HepG2 (cell line): ENCODE data around the gene HBM. TPM values are rescaled to one million over a fixed set of nuclear protein-coding genes. Genes with fewer than 3 reads are reported as not detected.

Source experiments
- ATAC-seq: fragments of 200-7000 bp; cut with Tn5 transposase; 3 replicates; pipeline ENCODE4 v1.9.1; 2020; ENCODE audit warnings: mild to moderate bottlenecking, moderate library complexity
- BruUV-seq: library from RNA; stranded (reverse); fragments of 400-500 nt; replicated peaks from 2 replicates; lab custom pipeline; 2021; lab: Mats Ljungman, UMichigan
- CTCF ChIA-PET: fragments of 300-600 bp; formaldehyde crosslinking; extraction: SDS; loops from one replicate; lab custom pipeline; 2021; ENCODE audit warnings: low total read pairs, inconsistent platforms, low intra/inter-chr PET ratio; lab: Yijun Ruan, JAX
- POLR2A ChIA-PET: fragments of 350-600 bp; sonication (Branson Sonifier 250); formaldehyde crosslinking; loops from one replicate; lab custom pipeline; 2020; ENCODE audit warnings: antibody characterized with exemption, inconsistent platforms; lab: Yijun Ruan, JAX
- DNase-seq: peaks from one replicate; pipeline ENCODE4 v3.0.0-alpha.2; 2015; ENCODE audit warnings: low spot score
- FAIRE-seq: peaks from 3 replicates; lab custom pipeline; 2011; peaks lifted over from hg19 to GRCh38; lab: Jason Lieb, UNC
- H2AFZ ChIP-seq: one replicate; pipeline ENCODE4 v1.6.1; 2011; ENCODE audit warnings: low read length, inconsistent platforms
- H3K27ac ChIP-seq: fragments of 300-600 bp; 3 replicates; pipeline ENCODE4 v1.8.0; 2011; ENCODE audit warnings: mixed run types, mild to moderate bottlenecking, mixed read lengths, low read length, inconsistent platforms; ENCODE audit not compliant: insufficient read depth; ENCODE audit errors: extremely low read length
- H3K27me3 ChIP-seq, 2 experiments: fragments of 200-600 bp in 1 of 2; 2 replicates in 1 of 2; 3 replicates in 1 of 2; pipeline versions ENCODE4 v1.6.0 to v1.8.0; 2011; ENCODE audit warnings: low read length in 2 of 2, mild to moderate bottlenecking in 2 of 2, moderate library complexity in 2 of 2, inconsistent platforms in 1 of 2; ENCODE audit not compliant: insufficient read depth in 2 of 2, control insufficient read depth in 1 of 2
- H3K36me3 ChIP-seq, 2 experiments: fragments of 200-600 bp in 1 of 2; replicated peaks in 1 of 2; 2 replicates in 1 of 2; 3 replicates in 1 of 2; pipeline versions ENCODE4 v1.5.1 to v1.8.0; 2011; ENCODE audit warnings: low read length in 2 of 2, inconsistent platforms in 1 of 2; ENCODE audit not compliant: insufficient read depth in 2 of 2, control insufficient read depth in 1 of 2
- H3K4me1 ChIP-seq: 2 replicates; pipeline ENCODE4 v1.5.1; 2012; ENCODE audit warnings: low read length, inconsistent platforms; ENCODE audit not compliant: insufficient read depth
- H3K4me2 ChIP-seq: 2 replicates; pipeline ENCODE4 v1.6.0; 2011; ENCODE audit warnings: low read depth, low read length, inconsistent platforms
- H3K4me3 ChIP-seq, 3 experiments: fragments of 200-600 bp in 1 of 3; sonication (generic), shearing (Covaris generic) in 1 of 3; replicated peaks in 1 of 3; 2 replicates each; pipeline ENCODE4 v1.5.1; 2011 to 2016; ENCODE audit warnings: low read length in 3 of 3, inconsistent platforms in 2 of 3, low read depth in 2 of 3, mild to moderate bottlenecking in 2 of 3, control low read depth in 1 of 3, mixed read lengths in 1 of 3; ENCODE audit not compliant: insufficient read depth in 1 of 3
- H3K79me2 ChIP-seq: one replicate; pipeline ENCODE4 v1.6.1; 2011; ENCODE audit warnings: low read length, inconsistent platforms; ENCODE audit not compliant: insufficient read depth
- H3K9ac ChIP-seq: 2 replicates; pipeline ENCODE4 v1.6.0; 2011; ENCODE audit warnings: mild to moderate bottlenecking, low read depth, low read length, inconsistent platforms; ENCODE audit not compliant: insufficient read depth
- H3K9me3 ChIP-seq: 2 replicates; pipeline ENCODE4 v1.5.1; 2012; ENCODE audit warnings: mild to moderate bottlenecking, low read length
- H4K20me1 ChIP-seq: 2 replicates; pipeline ENCODE4 v1.6.0; 2011; ENCODE audit warnings: inconsistent platforms, mild to moderate bottlenecking, low read length, moderate library complexity; ENCODE audit not compliant: insufficient read depth
- FLYWCH1 ChIP-seq: sonication (generic); formaldehyde crosslinking; IDR thresholded peaks from 2 replicates; pipeline ENCODE4 v1.8.1; 2023; ENCODE audit warnings: mild to moderate bottlenecking, missing genetic modification reagents
- FOXC1 ChIP-seq: sonication (generic); formaldehyde crosslinking; IDR thresholded peaks from 2 replicates; pipeline ENCODE4 v1.8.0; 2022; ENCODE audit warnings: mild to moderate bottlenecking, missing genetic modification reagents, borderline replicate concordance
- NR0B2 ChIP-seq: sonication (generic); formaldehyde crosslinking; IDR thresholded peaks from 2 replicates; pipeline ENCODE4 v1.4.0; 2020; ENCODE audit warnings: mild to moderate bottlenecking, missing genetic modification reagents
- PAF1 ChIP-seq: IDR thresholded peaks from 2 replicates; pipeline ENCODE4 v1.6.1; 2016; ENCODE audit warnings: missing genetic modification reagents, missing compliant biosample characterization
- SNAPC4 ChIP-seq: sonication (generic); formaldehyde crosslinking; IDR thresholded peaks from 2 replicates; pipeline ENCODE4 v1.4.0; 2020; ENCODE audit warnings: mild to moderate bottlenecking, missing genetic modification reagents
- SP5 ChIP-seq: IDR thresholded peaks from 2 replicates; pipeline ENCODE4 v1.6.1; 2016; ENCODE audit warnings: low read depth, borderline replicate concordance
- ZKSCAN8 ChIP-seq: IDR thresholded peaks from 2 replicates; pipeline ENCODE4 v1.6.1; 2016; ENCODE audit warnings: borderline replicate concordance, missing genetic modification reagents, missing compliant biosample characterization
- ZMYM3 ChIP-seq: sonication (generic); formaldehyde crosslinking; IDR thresholded peaks from 2 replicates; pipeline ENCODE4 v1.5.1; 2020; ENCODE audit warnings: mild to moderate bottlenecking, missing genetic modification reagents
- ZNF317 ChIP-seq: sonication (generic); formaldehyde crosslinking; IDR thresholded peaks from 2 replicates; pipeline ENCODE4 v1.5.0; 2020; ENCODE audit warnings: mild to moderate bottlenecking, missing genetic modification reagents
- ZNF574 ChIP-seq: sonication (generic); formaldehyde crosslinking; IDR thresholded peaks from 2 replicates; pipeline ENCODE4 v1.4.0; 2020; ENCODE audit warnings: missing genetic modification reagents
- WGBS: methylation state at CpG from one replicate; pipeline ENCODE4 v1.1.6; 2017; ENCODE audit warnings: low lambda C conversion rate; 5-methylcytosine and 5-hydroxymethylcytosine counted together
- in situ Hi-C: cut with HindIII; loops from 2 replicates; pipeline ENCODE4 v1.10.0; 2017; ENCODE audit warnings: low pct_unique_long_range_greater_than_20kb; ENCODE audit not compliant: extremely low pct_ligation_motif_present
- intact Hi-C: fragments of 100-400 bp; cut with micrococcal nuclease; formaldehyde crosslinking; loops from one replicate; pipeline ENCODE4 v1.10.0; 2022; ENCODE audit not compliant: unreplicated experiment
- polyA plus RNA-seq, 8 experiments: library from polyadenylated mRNA; depleted of rRNA in 3 of 8; stranded (reverse) in 7 of 8; unstranded in 1 of 8; fragments of >200 nt; fragmentation: Illumina TruSeq in 4 of 8; extraction: Trizol in 4 of 8; gene quantifications; 2 replicates each; pipeline versions ENCODE4 v1.2.1 to v1.2.3, GENCODE V29; 2011 to 2016; ENCODE audit warnings: low read depth in 4 of 8, missing spikeins in 1 of 8, mixed read lengths in 1 of 8; ENCODE audit not compliant: insufficient read depth in 1 of 8
- total RNA-seq, 5 experiments: library from RNA; depleted of rRNA; stranded (reverse); fragments of >200 nt; fragmentation: Illumina TruSeq; extraction: Trizol; gene quantifications; 2 replicates each; pipeline ENCODE4 v1.2.3, GENCODE V29; 2016; ENCODE audit warnings: low read depth in 1 of 5
- TF ChIP-seq, protein P1 (sequence below): sonication (generic); formaldehyde crosslinking; IDR thresholded peaks from 2 replicates; pipeline ENCODE4 v1.5.1; 2020; ENCODE audit warnings: missing genetic modification reagents, mild to moderate bottlenecking, borderline replicate concordance
- TF ChIP-seq, protein P2 (sequence below): sonication (generic); formaldehyde crosslinking; IDR thresholded peaks from 2 replicates; pipeline ENCODE4 v1.9.0; 2022; ENCODE audit warnings: missing genetic modification reagents, mild to moderate bottlenecking, borderline replicate concordance
- TF ChIP-seq, protein P3 (sequence below): sonication (generic); formaldehyde crosslinking; IDR thresholded peaks from 2 replicates; pipeline ENCODE4 v1.5.1; 2020; ENCODE audit warnings: missing genetic modification reagents, mild to moderate bottlenecking, borderline replicate concordance

Gene HBM
- total and polyA plus RNA-seq, 2 of the 13 experiments (the other 11 are each of a cell fraction or from before 2014, with no cell fraction given): not detected

GRCh38 chr16:185691-186090 lies 19.9 kb downstream of the HBM start:
- in situ Hi-C loops: no loop called here
- BruUV-seq: no TSS peak
- Histone ChIP-seq H3K27me3 (no peaks in the 10 kb centered on the region), H2AFZ (no peak overlapping the region), H3K9me3 (no peaks in the 10 kb centered on the region), H3K36me3 (peaks cover 15 to 27% of the 10 kb centered on the region in 2 experiments), H3K27ac (no peak overlapping the region), H4K20me1 (0 out of 2 replicates have a peak, but pooled peaks cover 4% of the 10 kb centered on the region), H3K9ac (no peak overlapping the region), H3K4me1 (peaks cover 11% of the 10 kb centered on the region; the same call in 1 of the 2 replicates), H3K4me2 (no peak overlapping the region), H3K4me3 (no peak overlapping the region), H3K79me2 (no peaks in the 10 kb centered on the region)
- ChIA-PET POLR2A (no interaction called here), CTCF (no interaction called here)
- WGBS: 94% methylated on average over 11 of the region's 11 CpGs
- intact Hi-C loops: no loop called here
- ATAC-seq (no peak), DNase-seq (no peak), FAIRE-seq (no peak)
- TF ChIP-seq ZKSCAN8: no peak
- no peak for TF ChIP-seq ZMYM3 (CRISPR knock-in tag)
- TF ChIP-seq, protein P1, sequence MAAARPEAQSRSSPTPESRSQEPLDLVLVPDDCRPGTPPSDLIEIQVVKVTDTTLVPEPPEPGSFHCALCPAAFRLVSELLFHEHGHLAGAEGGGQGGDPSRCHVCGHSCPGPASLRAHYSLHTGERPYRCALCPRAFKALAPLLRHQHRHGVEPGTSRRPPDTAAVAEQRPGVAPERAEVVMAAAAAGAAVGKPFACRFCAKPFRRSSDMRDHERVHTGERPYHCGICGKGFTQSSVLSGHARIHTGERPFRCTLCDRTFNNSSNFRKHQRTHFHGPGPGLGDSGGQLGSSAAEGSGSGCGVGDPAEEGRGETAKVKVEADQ (CRISPR knock-in tag): no peak
- TF ChIP-seq SNAPC4 (CRISPR knock-in tag): no peak
- TF ChIP-seq FOXC1 (CRISPR knock-in tag): no peak
- TF ChIP-seq ZNF317 (CRISPR knock-in tag): no peak
- TF ChIP-seq FLYWCH1 (CRISPR knock-in tag): no peak
- TF ChIP-seq, protein P2, sequence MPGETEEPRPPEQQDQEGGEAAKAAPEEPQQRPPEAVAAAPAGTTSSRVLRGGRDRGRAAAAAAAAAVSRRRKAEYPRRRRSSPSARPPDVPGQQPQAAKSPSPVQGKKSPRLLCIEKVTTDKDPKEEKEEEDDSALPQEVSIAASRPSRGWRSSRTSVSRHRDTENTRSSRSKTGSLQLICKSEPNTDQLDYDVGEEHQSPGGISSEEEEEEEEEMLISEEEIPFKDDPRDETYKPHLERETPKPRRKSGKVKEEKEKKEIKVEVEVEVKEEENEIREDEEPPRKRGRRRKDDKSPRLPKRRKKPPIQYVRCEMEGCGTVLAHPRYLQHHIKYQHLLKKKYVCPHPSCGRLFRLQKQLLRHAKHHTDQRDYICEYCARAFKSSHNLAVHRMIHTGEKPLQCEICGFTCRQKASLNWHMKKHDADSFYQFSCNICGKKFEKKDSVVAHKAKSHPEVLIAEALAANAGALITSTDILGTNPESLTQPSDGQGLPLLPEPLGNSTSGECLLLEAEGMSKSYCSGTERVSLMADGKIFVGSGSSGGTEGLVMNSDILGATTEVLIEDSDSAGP: no peak
- TF ChIP-seq, protein P3, sequence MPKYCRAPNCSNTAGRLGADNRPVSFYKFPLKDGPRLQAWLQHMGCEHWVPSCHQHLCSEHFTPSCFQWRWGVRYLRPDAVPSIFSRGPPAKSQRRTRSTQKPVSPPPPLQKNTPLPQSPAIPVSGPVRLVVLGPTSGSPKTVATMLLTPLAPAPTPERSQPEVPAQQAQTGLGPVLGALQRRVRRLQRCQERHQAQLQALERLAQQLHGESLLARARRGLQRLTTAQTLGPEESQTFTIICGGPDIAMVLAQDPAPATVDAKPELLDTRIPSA (CRISPR knock-in tag): no peak
- TF ChIP-seq PAF1: no peak
- TF ChIP-seq ZNF574 (CRISPR knock-in tag): no peak
- no peak for TF ChIP-seq SP5
- no peak for TF ChIP-seq NR0B2 (CRISPR knock-in tag)
